Measurements from ENCODE around the gene DZIP1L.

- TF ChIP-seq, protein P1, sequence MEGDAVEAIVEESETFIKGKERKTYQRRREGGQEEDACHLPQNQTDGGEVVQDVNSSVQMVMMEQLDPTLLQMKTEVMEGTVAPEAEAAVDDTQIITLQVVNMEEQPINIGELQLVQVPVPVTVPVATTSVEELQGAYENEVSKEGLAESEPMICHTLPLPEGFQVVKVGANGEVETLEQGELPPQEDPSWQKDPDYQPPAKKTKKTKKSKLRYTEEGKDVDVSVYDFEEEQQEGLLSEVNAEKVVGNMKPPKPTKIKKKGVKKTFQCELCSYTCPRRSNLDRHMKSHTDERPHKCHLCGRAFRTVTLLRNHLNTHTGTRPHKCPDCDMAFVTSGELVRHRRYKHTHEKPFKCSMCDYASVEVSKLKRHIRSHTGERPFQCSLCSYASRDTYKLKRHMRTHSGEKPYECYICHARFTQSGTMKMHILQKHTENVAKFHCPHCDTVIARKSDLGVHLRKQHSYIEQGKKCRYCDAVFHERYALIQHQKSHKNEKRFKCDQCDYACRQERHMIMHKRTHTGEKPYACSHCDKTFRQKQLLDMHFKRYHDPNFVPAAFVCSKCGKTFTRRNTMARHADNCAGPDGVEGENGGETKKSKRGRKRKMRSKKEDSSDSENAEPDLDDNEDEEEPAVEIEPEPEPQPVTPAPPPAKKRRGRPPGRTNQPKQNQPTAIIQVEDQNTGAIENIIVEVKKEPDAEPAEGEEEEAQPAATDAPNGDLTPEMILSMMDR (IDR thresholded peaks at IDR 0.05): no peak
- TF ChIP-seq POLR2AphosphoS5 (IDR thresholded peaks at IDR 0.05): no peak
- TF ChIP-seq POLR2A (IDR thresholded peaks at IDR 0.05): no peak
These were observed 933 bp downstream of the DZIP1L start for GRCh38 chr3:138114431-138114918.
